IPS-NIHi7 (cell line): ENCODE results near the gene MS4A8.

Experiments
- DNase-seq: peaks from one replicate; pipeline ENCODE4 v3.0.0; 2012; ENCODE audit warnings: mixed read lengths; ENCODE audit errors: extremely low spot score

MS4A8 gene

GRCh38 chr11:60763692-60764369, 64.4 kb downstream of the MS4A8 start:
- no peak for DNase-seq

GRCh38 chr11:60764879-60765278, 65.5 kb downstream of the MS4A8 start:
- no peak for DNase-seq

GRCh38 chr11:60765355-60765754, 65.9 kb downstream of the MS4A8 start:
- no peak for DNase-seq
